Osteocyte (in vitro differentiated cells): ENCODE measurements around the gene LAMTOR3. TPM values are rescaled to one million over a fixed set of nuclear protein-coding genes. Genes with fewer than 3 reads are reported as not detected.

Experiments
- DNase-seq: peaks from one replicate; pipeline ENCODE4 v3.0.0; 2021; ENCODE audit warnings: mixed read lengths; ENCODE audit not compliant: unreplicated experiment; ENCODE audit errors: extremely low spot score
- H3K27ac Mint-ChIP-seq: one replicate; pipeline ENCODE4 v1.8.0; 2021; ENCODE audit warnings: mild to moderate bottlenecking, mixed read lengths; ENCODE audit not compliant: unreplicated experiment
- H3K27me3 Mint-ChIP-seq: one replicate; pipeline ENCODE4 v1.8.0; 2021; ENCODE audit warnings: mixed read lengths; ENCODE audit not compliant: unreplicated experiment
- H3K36me3 Mint-ChIP-seq: one replicate; pipeline ENCODE4 v1.8.0; 2021; ENCODE audit warnings: mixed read lengths; ENCODE audit not compliant: unreplicated experiment
- H3K4me1 Mint-ChIP-seq: one replicate; pipeline ENCODE4 v1.8.0; 2021; ENCODE audit warnings: mixed read lengths; ENCODE audit not compliant: unreplicated experiment
- H3K4me3 Mint-ChIP-seq: one replicate; pipeline ENCODE4 v1.8.0; 2021; ENCODE audit warnings: mild to moderate bottlenecking, moderate library complexity, mixed read lengths; ENCODE audit not compliant: unreplicated experiment
- H3K9me3 Mint-ChIP-seq: one replicate; pipeline ENCODE4 v1.8.0; 2021; ENCODE audit warnings: mixed read lengths; ENCODE audit not compliant: unreplicated experiment
- total RNA-seq: library from RNA; stranded (reverse); gene quantifications from 2 replicates; pipeline ENCODE4 v1.2.1, GENCODE V29; 2021
- TF ChIP-seq, protein P1 (sequence below): fragments of 200-600 bp; sonication (generic); IDR thresholded peaks from 2 replicates; pipeline ENCODE4 v1.5.0; 2021; ENCODE audit warnings: antibody characterized with exemption, mild to moderate bottlenecking, moderate library complexity

Gene LAMTOR3
- total RNA-seq, 1 donor from 2014 or later = 44.7 TPM

DNA sequence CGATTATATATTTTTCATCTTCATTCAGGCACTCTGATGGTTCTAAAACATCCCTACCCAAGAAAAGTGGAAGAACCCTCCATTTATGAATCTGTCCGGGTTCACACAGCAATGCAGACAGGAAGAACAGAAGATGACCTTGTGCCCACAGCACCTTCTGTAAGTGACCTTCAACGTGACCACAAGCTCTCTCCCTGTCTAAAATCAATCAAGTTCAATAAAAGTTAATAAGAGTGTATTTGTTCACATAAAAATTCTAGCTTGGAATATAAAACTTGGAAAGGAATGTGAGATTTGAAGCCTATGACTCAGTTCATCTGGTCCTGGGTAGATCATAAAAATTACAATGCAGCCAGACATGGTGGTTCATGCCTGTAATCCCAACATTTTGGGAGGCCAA lies 41.0 kb downstream of the LAMTOR3 start:
- Mint-ChIP-seq H3K36me3 (no peaks in the 10 kb centered on the region), H3K4me1 (no peaks in the 10 kb centered on the region), H3K27ac (no peak overlapping the region), H3K4me3 (no peak overlapping the region), H3K27me3 (peaks cover 34% of the 10 kb centered on the region), H3K9me3 (no peaks in the 10 kb centered on the region)
- DNase-seq = no peak
- TF ChIP-seq, protein P1, sequence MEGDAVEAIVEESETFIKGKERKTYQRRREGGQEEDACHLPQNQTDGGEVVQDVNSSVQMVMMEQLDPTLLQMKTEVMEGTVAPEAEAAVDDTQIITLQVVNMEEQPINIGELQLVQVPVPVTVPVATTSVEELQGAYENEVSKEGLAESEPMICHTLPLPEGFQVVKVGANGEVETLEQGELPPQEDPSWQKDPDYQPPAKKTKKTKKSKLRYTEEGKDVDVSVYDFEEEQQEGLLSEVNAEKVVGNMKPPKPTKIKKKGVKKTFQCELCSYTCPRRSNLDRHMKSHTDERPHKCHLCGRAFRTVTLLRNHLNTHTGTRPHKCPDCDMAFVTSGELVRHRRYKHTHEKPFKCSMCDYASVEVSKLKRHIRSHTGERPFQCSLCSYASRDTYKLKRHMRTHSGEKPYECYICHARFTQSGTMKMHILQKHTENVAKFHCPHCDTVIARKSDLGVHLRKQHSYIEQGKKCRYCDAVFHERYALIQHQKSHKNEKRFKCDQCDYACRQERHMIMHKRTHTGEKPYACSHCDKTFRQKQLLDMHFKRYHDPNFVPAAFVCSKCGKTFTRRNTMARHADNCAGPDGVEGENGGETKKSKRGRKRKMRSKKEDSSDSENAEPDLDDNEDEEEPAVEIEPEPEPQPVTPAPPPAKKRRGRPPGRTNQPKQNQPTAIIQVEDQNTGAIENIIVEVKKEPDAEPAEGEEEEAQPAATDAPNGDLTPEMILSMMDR = no peak

DNA sequence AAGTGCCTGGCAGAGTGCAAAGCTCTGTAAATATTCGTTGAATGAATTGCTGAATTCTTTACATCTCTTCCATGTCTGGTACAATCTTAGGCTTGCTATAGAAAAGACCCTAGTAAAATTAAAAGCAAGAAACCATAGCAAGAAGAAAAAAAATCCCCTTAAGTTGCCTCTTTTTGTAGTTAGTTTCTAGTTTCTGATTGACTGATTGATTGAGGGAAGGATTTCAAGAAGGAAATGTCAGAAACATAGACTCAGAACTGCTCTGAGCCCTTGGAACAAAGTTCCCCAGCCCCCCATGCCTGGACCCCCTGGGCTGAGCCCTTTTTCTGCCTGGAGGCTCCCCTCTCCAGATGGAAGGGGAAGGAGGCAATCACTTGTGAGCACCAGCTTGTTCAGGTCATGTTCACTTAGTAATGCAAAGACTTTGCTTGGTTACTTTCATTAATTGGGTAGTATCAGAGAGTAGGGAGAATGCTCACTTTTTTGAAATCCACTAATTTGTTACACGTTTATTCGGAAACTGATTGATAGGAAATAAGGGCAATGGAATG lies 42.0 kb downstream of the LAMTOR3 start:
- Mint-ChIP-seq H3K36me3 (no peaks in the 10 kb centered on the region), H3K9me3 (no peaks in the 10 kb centered on the region), H3K27me3 (peaks cover 30% of the 10 kb centered on the region), H3K27ac (no peak overlapping the region), H3K4me3 (no peak overlapping the region), H3K4me1 (no peaks in the 10 kb centered on the region)
- TF ChIP-seq, protein P1 = no peak
- no peak for DNase-seq

DNA sequence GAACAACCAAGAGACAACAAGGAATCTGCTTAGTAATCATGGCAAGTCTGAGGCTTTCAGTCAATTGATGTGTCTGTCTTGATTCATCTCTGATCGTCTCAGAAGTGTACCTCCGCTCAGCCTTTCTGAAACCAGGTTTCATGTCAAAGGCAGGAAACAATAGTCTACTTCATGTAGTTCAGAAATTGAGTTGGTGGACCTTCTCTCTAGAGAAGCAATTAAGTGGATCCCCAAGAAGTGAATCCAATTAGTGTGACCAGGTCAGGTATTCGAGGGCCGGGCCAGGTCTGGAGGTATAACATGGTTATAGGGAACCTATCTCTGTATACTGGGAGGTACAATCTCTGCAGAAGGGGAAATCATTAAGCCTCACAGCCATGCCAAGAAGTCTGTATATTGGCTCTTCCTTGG lies 45.6 kb downstream of the LAMTOR3 start:
- no peak for DNase-seq
- Mint-ChIP-seq H3K4me1 (no peaks in the 10 kb centered on the region), H3K9me3 (no peaks in the 10 kb centered on the region), H3K4me3 (no peak overlapping the region), H3K27ac (no peak overlapping the region), H3K27me3 (peaks cover 7% of the 10 kb centered on the region), H3K36me3 (no peaks in the 10 kb centered on the region)
- TF ChIP-seq, protein P1 = no peak

DNA sequence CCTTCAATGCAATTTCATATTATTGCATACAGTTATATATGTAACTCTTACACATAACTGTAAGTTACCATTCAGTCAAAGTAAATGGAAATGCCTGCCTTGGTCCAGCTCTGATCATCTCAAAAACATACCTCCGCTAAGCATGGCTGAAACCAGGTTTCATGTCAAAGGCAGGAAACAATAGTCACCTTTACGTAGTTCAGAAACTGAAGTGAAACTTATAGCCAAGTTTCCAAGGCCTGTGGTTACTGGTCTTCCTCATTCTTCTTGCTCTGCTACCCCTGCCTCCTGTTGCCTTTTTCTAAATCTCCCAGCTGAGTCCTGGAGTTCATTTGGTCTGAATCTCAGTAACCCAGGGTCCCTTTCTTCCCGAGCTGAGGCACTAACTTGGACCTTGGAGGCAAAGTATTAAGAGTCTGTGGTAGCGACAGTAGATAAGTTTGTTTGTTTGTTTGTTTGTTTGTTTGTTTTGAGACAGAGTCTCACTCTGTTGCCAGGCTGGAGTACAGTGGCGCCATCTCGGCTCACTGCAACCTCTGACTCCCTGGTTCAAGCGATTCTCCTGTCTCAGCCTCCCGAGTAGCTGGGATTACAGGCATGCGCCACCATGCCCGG lies 46.8 kb downstream of the LAMTOR3 start:
- no peak overlapping the region for H3K27ac Mint-ChIP-seq
- no peak overlapping the region for H3K4me3 Mint-ChIP-seq
- TF ChIP-seq, protein P1 = no peak
- no peaks in the 10 kb centered on the region for H3K9me3 Mint-ChIP-seq
- no peaks in the 10 kb centered on the region for H3K27me3 Mint-ChIP-seq
- DNase-seq = no peak
- no peaks in the 10 kb centered on the region for H3K4me1 Mint-ChIP-seq
- no peaks in the 10 kb centered on the region for H3K36me3 Mint-ChIP-seq

DNA sequence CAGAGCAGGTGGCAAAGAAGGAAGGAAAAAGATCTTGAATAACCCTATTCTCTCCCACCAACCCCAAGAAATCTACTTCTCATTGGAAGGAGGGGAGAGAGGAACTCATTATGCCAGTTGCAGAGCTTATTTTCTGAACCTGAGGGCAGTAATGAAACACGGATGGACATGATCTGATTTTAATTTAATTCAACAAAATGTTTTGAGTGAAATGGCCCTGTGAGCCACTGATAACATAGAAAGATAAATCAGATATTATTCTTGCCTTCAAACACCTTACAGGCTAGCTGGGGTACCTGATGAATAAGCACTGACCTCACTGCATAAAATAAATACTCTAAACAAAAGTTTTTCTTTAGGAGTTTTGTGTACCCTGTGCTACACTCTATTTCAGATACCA lies 47.3 kb downstream of the LAMTOR3 start:
- H3K36me3 Mint-ChIP-seq = no peaks in the 10 kb centered on the region
- H3K9me3 Mint-ChIP-seq = no peaks in the 10 kb centered on the region
- no peak overlapping the region for H3K27ac Mint-ChIP-seq
- H3K4me1 Mint-ChIP-seq = no peaks in the 10 kb centered on the region
- no peak overlapping the region for H3K4me3 Mint-ChIP-seq
- TF ChIP-seq, protein P1 = no peak
- H3K27me3 Mint-ChIP-seq = peaks cover under 1% of the 10 kb centered on the region
- DNase-seq = no peak
